WTC11 (cell line): Measurements from ENCODE around the gene IPO13.

ENCODE experiments used
- ATF2 ChIP-seq: sonication (generic); formaldehyde crosslinking; IDR thresholded peaks from 2 replicates; pipeline ENCODE4 v1.8.1; 2022; ENCODE audit warnings: low read depth, missing genetic modification reagents, borderline replicate concordance
- CREB1 ChIP-seq: sonication (generic); formaldehyde crosslinking; IDR thresholded peaks from 2 replicates; pipeline ENCODE4 v1.8.0; 2023; ENCODE audit warnings: mild to moderate bottlenecking, missing genetic modification reagents
- CTCF ChIP-seq: fragments of 200-600 bp; IDR thresholded peaks from 2 replicates; pipeline ENCODE4 v1.8.0; 2022; ENCODE audit warnings: antibody characterized with exemption
- E2F5 ChIP-seq: sonication (generic); formaldehyde crosslinking; IDR thresholded peaks from 2 replicates; pipeline ENCODE4 v1.8.1; 2022; ENCODE audit warnings: mild to moderate bottlenecking, moderate library complexity, missing genetic modification reagents
- ELF4 ChIP-seq: sonication (generic); formaldehyde crosslinking; IDR thresholded peaks from 2 replicates; pipeline ENCODE4 v1.8.1; 2022; ENCODE audit warnings: low read depth, mild to moderate bottlenecking, moderate library complexity, missing genetic modification reagents
- ESRRA ChIP-seq: sonication (generic); formaldehyde crosslinking; IDR thresholded peaks from 2 replicates; pipeline ENCODE4 v1.8.1; 2022; ENCODE audit warnings: mild to moderate bottlenecking, missing genetic modification reagents, borderline replicate concordance
- MXD4 ChIP-seq: fragments of 250-450 bp; sonication (Bioruptor Pico); IDR thresholded peaks from 2 replicates; pipeline ENCODE4 v1.8.0; 2021; ENCODE audit warnings: mild to moderate bottlenecking, moderate library complexity, borderline replicate concordance
- NFE2L1 ChIP-seq: sonication (generic); formaldehyde crosslinking; IDR thresholded peaks from 2 replicates; pipeline ENCODE4 v1.8.1; 2023; ENCODE audit warnings: missing genetic modification reagents
- USF2 ChIP-seq: sonication (generic); formaldehyde crosslinking; IDR thresholded peaks from 2 replicates; pipeline ENCODE4 v1.8.1; 2023; ENCODE audit warnings: mild to moderate bottlenecking, missing genetic modification reagents, moderate library complexity
- ZNF138 ChIP-seq: sonication (generic); formaldehyde crosslinking; conservative IDR thresholded peaks from 2 replicates; pipeline ENCODE4 v1.8.1; 2022; ENCODE audit warnings: mild to moderate bottlenecking, moderate library complexity, missing genetic modification reagents

- TF ChIP-seq CTCF (no peak), USF2 (no peak), MXD4 (CRISPR knock-in tag) (no peak), NFE2L1 (CRISPR knock-in tag) (no peak), CREB1 (CRISPR knock-in tag) (no peak), ESRRA (no peak), ELF4 (CRISPR knock-in tag) (no peak), ATF2 (CRISPR knock-in tag) (no peak), E2F5 (CRISPR knock-in tag) (no peak), ZNF138 (CRISPR knock-in tag) (no peak)
Observed at GRCh38 chr1:44000122-44000665, 53.4 kb downstream of the IPO13 start.
